ENCODE measurements around the gene RAMP2.
"Not testable (repeated sequence)": the region's sequence is repeated elsewhere in the genome, so short reads cannot be mapped to it uniquely, and the experiment has no call there.

RAMP2 gene

DNA sequence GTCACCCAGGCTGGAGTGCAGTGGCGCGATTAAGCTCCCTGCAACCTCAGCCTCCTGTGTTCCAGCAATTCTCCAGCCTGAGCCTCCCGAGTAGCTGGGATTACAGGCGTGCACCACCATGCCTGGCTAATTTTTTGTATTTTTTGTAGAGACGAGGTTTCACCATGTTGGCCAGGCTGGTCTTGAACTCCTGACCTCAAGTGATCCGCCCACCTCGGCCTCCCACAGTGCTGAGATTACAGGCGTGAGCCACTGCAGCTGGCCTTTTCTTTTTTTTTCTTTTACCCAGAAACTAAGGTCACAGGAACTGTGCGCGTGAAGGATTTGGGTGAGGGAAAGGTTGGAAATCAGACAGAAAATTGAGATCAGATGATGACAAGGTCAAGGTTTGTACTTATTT is 8.9 kb downstream of the RAMP2 start:
- DNase-seq: not testable (repeated sequence)

DNA sequence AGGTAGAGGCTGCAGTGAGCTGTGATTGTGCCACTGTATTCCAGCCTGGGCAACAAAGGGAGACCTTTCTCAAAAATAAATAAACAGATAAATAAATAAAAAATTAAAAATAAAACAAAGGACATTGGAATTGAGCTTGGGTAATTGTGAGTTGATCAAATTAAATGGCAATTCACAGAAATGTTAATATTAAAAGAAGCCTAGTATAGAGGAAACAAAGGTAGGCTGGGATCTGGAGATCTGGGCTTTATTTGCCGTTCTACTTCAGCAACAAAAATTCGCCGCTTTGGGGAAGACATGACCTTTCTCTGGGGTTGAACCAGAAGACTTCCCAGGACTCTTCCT is 11.9 kb downstream of the RAMP2 start:
- DNase-seq: no peak

DNA sequence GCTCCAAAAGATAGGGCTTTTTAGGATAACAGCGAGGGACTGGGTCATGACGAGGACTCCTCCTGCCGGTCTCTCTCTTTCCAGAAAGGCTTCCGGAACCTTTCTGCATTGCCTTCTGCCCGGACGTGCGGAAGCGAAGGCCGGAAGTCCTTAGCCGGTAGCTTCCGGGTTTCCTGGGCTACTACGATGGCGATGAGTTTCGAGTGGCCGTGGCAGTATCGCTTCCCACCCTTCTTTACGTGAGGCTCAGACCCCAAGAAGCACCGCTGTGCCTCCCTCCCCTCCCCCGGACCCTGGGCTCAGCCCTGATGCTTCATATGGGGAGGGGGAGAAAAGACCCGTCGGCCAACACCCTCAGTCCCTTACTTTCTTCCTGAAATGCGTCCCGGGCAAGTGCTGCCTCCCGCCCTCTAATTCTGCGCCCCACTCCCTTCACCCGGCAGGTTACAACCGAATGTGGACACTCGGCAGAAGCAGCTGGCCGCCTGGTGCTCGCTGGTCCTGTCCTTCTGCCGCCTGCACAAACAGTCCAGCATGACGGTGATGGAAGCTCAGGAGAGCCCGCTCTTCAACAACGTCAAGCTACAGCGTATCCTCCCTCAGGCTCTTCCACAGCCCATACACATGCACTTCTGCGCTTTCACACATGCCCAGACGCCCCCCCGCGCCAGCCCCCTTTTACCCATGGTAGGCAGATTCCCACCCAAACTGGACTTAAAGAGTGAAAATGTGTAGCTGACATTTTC is 12.4 kb downstream of the RAMP2 start, which contains the start of gene VPS25:
TSS of gene VPS25 (plus strand) at position 160 of the 746 bp plus-strand sequence. CDS start at position 187, 27 bp downstream.
- DNase-seq: no peak

DNA sequence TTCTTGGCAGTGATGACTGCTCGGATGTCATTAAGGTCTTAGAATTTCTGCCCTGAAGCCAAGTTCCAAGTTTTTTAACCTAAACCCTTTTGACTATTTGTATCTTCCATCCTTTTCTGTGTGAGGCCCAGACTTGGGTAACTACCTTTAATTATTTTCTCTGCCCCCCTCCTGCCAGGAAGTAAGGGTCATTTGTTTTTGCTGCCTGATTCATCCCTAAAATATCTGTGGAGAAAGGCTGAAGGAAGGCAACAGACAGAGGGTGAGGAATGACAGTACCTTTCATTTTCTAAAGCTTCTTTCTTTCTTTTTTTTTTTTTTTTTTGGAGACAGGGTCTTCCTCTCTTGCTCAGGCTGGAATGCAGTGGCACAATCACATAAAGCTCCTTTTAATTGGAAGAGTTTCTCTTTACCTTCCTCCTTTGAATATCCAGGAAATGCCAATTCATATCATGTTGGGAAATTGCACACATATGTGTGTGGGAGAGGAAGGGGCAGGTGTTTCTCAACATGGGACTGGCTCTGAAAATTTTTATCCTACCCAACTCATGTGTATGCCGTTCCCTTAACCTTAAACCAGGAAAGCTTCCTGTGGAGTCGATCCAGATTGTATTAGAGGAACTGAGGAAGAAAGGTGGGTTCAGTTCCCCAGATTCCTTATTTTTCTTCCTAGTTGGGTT is 13.2 kb downstream of the RAMP2 start:
- no peak for DNase-seq

DNA sequence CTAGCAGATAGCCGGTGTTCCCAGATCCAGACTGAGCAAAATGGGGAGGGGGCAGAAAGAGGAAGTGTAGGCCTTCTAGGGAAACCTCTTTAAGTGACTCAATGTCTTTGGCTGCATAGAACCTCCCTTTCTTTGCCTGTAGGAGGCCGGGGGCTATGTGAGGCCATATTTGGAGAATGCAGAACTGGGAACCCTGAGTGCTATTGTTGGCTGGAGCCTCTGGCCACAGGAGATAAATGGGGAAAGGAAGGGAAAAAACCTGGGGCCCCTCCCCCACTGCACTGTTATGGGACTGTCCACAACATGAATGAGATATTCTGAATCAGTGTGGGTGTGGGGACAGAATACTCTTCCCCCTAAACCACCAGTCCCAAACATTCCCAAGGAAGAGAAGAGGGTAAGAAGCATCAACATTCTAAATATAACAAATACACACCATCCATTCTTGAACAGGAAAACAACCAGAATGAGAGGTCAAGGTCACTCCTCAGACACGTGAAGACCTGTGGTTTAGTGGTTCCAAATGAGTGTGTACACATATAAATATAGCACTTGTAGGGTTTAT is 14.6 kb downstream of the RAMP2 start:
- no peak for DNase-seq

DNA sequence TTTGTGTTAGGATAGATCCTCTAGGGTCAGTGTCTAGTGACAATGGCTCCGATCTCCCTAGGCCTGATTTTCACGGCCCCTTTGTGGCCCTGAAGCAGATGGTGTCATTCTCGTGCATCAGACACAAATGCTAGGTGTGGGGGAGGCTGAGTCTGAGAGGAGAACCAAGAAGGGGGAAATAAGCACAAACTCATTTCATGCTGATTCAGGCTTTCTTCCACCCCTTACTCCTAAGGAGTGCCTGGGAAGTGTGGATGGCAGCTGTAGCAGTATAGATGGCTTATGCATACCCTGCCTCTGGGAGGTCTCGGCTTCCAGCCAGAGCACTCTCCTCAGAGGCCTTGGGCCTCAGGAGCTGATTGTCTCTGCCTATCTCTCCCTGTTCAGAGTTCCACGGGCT is 17.5 kb downstream of the RAMP2 start:
- no peak for DNase-seq

DNA sequence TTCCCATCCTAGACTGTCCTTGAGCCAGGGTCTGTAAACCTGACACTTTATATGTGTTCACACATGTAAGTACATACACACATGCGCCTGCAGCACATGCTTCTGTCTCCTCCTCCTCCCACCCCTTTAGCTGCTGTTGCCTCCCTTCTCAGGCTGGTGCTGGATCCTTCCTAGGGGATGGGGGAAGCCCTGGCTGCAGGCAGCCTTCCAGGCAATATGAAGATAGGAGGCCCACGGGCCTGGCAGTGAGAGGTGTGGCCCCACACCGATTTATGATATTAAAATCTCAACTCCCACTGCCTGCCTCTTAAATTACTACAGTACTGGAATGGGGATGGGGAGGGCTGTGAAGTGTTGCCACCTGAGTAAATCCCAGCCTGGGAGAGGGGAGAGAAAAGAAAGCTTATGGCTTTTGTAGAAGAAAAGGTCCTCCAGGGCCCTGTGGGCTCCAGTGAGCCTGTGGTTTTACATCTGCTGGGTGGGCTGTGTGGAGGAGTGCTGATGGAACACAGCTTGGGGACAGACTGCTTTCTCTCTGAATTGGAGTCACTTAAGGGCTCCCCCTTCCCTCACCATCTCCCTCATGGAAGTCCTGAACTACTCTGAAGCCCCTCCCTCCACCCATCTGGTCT is 18.4 kb downstream of the RAMP2 start:
- no peak for DNase-seq

DNA sequence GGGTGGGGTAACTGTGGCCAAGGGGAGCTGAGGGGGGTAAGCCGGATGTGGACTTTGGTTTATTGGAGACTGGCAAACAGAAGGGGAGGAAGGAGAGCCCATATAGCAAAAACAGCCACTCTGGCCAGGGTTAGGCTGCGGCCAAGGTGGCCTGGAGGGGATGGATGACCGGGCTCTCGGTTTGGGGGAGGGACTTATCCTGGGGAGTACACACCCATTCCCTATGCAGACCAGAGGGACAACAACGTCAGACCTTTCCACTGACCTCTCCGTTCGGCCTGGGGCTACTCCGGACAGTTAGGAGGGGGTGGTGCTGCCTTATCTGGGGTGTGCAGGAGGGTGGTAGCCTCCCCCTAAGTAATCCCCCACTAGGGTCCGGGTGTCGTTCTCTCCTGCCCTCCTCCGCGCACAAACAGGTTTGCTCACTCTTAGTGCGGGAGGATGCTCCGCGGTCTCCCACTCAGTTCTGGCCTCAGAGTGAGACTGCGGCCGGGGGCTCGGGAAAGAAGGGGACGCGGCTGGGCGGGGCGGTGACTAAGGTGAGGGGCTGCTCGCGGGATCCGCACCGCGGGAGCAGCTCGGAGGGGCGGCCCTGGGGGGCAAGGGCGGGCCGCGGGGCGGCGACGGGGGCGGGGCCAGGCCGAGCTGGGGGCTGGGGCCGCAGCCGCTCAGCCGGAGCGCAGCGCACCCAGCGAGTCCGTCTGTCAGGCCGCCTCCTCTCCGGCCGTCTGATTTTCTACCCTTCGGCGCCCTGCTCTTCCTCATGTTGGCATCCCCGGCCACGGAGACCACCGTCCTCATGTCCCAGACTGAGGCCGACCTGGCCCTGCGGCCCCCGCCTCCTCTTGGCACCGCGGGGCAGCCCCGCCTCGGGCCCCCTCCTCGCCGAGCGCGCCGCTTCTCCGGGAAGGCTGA is 19.2 kb downstream of the RAMP2 start, which contains the start of gene WNK4:
TSS of gene WNK4 (plus strand) at position 675 of the 915 bp plus-strand sequence. CDS start at position 764, 89 bp downstream.
- DNase-seq: no peak

DNA sequence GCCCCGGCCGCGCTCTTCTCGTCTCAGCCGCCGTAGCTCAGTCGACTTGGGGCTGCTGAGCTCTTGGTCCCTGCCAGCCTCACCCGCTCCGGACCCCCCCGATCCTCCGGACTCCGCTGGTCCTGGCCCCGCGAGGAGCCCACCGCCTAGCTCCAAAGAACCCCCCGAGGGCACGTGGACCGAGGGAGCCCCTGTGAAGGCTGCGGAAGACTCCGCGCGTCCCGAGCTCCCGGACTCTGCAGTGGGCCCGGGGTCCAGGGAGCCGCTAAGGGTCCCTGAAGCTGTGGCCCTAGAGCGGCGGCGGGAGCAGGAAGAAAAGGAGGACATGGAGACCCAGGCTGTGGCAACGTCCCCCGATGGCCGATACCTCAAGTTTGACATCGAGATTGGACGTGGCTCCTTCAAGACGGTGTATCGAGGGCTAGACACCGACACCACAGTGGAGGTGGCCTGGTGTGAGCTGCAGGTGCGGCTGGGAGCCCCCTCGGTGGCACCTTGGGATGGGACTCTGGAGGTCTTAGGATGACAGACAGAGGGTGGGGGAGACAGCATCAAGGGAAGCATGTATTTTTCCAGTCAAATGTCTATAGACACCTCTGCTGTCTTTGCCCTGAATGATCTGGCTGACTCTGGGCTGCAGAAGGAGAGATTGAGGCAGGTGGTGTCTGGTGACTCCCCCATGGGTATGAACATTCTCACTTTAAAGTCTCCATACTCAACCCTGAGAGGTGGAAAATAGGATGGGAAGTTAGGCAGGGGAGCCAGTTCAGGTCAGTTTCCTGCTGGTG is 20.0 kb downstream of the RAMP2 start:
- no peak for DNase-seq

DNA sequence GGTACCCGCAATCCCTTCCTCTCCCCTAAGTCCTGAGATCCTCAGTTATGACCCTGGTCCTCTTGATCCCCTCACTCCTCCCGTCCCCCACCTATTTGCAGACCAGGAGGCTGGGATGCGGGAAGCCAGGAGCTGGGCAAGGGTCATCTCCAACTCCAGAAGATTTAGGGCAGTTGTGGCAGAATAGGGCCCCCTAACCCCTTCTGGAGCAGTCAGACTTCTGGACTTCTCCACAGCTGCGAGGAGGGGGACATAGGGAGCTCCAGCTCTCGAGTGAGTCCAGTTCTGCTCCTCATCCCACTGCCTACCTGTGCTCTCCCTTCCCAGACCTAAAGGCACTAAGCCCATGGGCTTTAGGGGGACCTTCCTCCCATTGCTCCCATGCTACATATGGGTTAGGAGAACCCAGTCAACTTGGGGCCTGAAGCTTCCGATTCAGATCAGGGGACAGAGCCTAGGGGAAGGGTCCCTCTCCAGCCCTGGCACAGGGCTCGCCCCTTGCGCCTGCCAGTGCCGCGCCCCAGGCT is 20.7 kb downstream of the RAMP2 start:
- no peak for DNase-seq

DNA sequence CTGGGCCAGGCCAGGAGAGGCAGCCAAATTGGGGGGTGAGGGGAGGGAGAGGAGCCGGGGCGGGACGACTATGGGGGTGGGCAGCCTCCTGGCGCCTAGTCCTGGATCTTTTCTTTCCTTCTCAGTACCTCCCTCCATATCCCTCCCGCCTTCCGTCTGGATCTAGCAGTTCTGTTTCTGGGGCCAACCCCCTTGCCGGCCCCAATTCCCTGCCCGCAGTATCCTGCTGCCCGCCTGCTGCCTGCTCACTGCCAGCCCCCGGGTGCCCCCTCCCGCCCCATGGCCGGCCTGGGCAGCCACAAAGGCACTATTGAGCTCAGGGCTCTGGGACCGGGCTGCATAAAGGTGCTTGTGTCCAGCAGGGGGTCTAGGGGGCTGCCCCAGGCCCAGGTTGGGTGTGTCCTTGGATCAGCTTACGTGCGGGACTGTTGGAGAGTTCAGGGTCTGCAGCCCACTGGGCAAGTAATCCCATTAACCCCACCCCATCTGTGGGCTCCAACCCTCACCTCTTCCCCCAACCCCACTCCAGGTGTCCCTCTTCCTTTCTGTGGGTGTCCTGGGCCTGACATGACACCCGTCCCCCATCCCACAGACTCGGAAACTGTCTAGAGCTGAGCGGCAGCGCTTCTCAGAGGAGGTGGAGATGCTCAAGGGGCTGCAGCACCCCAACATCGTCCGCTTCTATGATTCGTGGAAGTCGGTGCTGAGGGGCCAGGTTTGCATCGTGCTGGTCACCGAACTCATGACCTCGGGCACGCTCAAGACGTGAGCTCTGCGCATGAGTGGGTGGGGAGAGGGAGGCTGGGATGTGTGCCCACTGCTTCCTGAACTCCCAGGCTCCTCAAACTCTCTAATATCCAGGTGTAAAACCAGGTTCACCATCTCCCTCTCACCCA is 21.4 kb downstream of the RAMP2 start:
- no peak for DNase-seq

DNA sequence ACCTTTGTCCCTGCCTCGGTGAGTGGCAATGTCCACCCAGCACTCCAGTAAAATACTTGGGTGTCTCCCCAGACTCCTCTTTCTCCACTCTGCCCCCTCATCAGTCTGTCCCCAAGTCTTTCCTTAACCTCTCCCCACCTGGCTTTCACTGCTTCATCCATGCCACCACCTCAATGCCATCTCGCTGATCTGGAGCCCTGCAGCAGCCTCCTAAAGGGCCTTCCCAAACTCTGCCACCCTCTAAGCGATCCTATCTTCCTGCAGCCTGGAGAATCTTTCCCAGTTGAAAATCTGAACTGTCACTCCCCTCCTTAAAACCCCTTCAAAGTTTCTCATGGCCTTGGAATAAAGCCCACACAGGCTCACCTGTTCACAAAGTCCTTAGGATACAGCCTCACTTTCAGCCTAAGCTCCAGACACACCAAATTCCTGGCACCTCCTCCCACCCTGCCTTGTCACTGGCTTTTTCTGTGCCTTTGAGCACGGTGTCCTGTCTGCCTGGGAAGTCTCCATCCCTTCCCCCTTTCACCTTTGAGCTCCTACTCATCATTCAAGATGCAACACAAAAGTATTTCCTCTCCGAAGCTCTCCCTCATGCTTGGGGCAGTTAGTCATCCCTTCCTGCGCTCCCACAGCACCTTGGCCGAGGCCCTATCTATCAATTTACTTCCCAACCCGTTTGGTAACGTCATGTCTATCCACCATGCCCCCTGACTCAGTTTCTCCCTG is 22.2 kb downstream of the RAMP2 start:
- DNase-seq: no peak

DNA sequence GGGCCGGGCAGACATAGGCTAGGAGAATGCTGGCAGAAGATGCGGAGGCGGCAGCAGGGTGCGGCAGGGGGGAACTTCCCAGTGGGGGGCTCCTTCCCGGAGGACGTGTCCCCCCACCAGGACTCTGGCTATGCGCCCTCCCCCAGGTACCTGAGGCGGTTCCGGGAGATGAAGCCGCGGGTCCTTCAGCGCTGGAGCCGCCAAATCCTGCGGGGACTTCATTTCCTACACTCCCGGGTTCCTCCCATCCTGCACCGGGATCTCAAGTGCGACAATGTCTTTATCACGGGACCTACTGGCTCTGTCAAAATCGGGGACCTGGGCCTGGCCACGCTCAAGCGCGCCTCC is 22.7 kb downstream of the RAMP2 start:
- DNase-seq: no peak

DNA sequence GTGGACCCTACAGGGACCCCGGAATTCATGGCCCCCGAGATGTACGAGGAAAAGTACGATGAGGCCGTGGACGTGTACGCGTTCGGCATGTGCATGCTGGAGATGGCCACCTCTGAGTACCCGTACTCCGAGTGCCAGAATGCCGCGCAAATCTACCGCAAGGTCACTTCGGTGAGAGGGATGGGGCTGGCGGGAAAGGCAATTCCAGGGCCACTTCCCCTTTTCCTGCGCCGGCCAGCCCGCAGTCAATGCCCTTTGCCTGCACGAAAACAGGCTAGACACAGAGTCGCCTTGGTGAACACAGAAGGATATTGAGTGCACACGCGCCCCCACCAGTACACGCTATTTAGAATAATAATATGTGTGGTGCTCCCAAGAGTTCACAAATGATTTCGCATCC is 23.4 kb downstream of the RAMP2 start:
- no peak for DNase-seq

DNA sequence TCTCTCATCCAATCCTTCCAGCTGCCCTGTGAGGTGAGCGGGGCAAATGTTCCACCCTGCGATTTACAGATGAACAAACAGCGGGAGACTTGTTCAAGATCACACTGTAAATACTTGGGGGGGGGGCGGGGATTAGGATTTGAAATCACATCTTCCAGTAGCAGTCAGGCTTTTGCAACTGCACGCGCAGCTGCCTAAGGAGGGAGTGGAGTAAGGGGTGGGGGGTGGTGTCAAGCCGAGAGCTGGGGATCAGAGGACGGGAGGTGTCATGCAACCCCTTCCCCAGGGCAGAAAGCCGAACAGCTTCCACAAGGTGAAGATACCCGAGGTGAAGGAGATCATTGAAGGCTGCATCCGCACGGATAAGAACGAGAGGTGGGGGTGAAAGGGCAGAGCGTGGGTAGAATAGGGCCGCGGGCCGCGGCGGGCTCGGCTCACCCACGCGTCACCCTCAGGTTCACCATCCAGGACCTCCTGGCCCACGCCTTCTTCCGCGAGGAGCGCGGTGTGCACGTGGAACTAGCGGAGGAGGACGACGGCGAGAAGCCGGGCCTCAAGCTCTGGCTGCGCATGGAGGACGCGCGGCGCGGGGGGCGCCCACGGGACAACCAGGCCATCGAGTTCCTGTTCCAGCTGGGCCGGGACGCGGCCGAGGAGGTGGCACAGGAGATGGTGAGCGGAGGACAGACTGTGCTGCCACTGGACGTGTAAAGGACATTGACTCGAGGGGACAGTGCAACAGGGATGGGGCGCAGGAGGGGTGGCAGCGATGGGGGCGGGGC is 24.0 kb downstream of the RAMP2 start:
- no peak for DNase-seq

DNA sequence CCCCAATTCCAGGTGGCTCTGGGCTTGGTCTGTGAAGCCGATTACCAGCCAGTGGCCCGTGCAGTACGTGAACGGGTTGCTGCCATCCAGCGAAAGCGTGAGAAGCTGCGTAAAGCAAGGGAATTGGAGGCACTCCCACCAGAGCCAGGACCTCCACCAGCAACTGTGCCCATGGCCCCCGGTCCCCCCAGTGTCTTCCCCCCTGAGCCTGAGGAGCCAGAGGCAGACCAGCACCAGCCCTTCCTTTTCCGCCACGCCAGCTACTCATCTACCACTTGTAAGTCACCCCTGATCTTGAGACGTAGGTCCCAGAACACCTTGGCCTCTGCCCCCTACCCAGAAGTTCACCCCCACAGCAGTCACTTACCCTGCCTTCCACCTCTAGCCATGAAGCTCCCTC is 26.2 kb downstream of the RAMP2 start:
- no peak for DNase-seq

DNA sequence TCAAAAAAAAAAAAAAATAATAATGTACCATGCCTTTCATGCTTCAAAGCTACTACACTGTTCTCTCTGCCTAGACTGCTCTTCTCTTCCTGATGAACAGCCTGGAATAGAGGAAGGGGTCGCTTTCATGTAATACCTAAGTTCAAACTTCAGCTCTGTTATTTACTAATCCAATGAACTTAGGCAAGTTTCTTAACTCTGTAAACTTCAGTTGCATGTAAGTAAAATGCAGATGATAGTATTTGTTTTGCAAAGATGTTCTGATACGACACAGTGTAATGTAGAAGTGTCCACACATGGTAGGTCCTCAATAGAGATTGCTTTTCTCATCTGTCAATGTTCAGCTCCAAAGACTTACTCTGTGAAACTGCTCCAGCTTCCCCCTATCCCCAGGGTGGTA is 30.9 kb downstream of the RAMP2 start:
- DNase-seq: no peak

DNA sequence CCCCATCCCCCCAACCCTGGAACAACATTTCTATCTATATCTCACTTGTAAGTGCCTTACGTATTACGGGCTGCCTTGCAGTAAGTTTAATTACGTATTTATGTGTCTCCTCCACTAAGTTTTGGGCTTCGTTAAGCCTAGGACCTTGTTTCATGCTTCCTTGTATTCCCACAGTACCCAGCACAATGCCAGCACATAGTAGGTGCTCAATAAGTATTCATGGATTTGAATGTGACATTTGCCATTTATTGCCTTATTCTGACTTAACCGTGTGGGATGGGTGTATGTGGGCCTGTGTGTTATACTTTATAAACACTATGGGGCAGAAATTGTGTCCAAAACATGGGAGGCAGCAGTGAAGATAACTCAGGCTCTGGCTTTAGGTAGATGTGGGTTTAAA is 31.5 kb downstream of the RAMP2 start:
- DNase-seq: no peak

DNA sequence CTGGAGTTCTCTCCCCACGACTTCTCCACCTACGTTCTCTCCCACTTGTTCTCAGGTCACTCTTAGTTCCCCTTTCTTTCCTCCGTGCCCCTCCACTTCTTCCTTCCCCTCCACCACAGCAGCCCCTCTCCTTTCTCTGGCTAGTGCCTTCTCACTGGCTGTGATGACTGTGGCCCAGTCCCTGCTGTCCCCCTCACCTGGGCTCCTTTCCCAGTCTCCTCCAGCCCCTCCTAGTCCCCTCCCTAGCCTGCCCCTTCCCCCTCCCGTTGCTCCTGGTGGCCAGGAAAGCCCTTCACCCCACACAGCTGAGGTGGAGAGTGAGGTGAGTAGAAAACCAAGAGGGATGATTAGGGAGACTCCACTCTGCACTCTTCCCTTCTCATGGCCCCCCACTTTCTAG is 34.0 kb downstream of the RAMP2 start:
- no peak for DNase-seq

Measured in cortex of kidney (tissue), 1 donor.